HG02678 (cell line): ENCODE results near the gene OR4L1.
"Not testable (repeated sequence)": the region's sequence is repeated elsewhere in the genome, so short reads cannot be mapped to it uniquely, and the experiment has no call there.

ENCODE experiments used
- ATAC-seq: cut with Tn5 transposase; IDR thresholded peaks from one replicate; pipeline ENCODE4 v1.9.1; 2021; ENCODE audit warnings: mild to moderate bottlenecking, moderate library complexity; ENCODE audit not compliant: unreplicated experiment

The OR4L1 gene

GRCh38 chr14:20059745-20060144, at the start of gene OR4L1:
TSS of gene OR4L1 (plus strand) at chr14:20060045. CDS start at chr14:20060045, 0 bp downstream.
- no peak for ATAC-seq

DNA sequence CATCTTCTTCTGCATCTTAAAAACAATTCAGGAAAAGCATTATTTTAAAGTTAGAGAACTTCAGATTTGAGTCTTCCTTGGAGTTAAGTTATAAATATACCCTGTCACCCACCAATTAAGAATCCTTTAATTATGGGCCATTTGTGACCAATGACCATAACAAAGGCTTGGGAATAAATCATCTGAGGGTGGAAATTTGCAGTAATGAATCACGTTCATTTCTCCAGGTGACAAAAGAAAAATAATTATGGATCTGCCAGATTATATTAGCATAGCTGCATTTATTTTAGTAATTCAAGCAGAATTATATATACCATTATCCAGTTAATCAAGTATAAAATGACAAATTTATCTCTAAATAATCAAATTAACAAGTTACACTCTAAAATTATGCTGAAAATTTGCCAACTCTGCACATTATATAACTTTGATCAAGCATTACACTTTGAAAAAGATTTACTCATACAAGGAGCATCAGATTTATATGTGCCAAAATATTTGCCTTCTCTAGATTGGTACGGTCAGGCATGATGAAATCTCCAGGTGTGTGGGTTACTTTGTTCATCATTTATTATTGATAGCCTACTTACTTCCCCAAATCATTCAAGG, 40.5 kb upstream of the OR4L1 start, which contains the start of gene OR4K14:
Gene OR4K14 (minus strand): TSS at position 51 of the 609 bp plus-strand sequence. CDS start 4,114 bp downstream, outside the sequence.
- ATAC-seq, result no peak

DNA sequence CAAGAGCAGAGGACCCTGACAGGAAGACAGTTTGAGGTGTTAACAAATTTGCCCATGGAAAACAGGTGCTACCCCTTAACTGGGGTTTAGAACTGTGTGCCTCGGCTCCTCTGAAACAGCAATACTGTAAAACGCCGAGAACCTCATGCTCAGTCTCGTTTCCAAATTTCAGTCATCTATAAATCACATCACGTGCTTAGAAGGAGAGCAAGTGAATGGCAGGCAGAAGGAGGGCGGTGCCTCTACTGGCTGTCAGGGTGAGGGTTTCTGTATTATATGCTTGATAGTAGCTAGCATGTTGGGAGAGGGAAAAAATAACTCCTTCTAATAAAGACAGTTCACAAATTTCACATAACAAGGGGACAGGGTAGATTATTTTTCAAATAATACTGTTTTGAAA, 28.8 kb upstream of the OR4L1 start:
- ATAC-seq, result no peak

- no peak for ATAC-seq
Measured at GRCh38 chr14:20035449-20035848, 24.4 kb upstream of the OR4L1 start.

DNA sequence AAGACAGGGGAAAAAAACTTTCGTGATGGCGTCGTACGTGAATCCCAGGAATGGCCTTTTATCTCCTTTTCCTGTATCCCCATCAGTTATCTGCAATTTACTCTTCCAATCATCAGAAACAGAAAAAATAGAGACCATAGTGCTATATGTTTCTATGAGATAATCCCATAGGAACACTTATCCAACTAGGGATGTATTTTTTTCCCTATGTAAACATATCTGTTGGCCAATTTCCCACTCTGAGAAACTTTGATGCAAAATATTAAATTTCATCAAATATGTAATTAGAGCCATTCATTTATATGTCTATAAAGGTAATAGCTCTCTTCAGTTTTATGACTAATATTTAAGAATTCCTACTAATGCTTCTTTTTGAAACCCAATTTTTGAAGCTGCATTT, 23.9 kb upstream of the OR4L1 start, which contains the start of gene OR4K13:
Gene OR4K13 (minus strand): TSS at position 101 of the 400 bp plus-strand sequence. CDS start 1,280 bp downstream, outside the sequence.
- ATAC-seq, result no peak

- ATAC-seq, result no peak
Measured at GRCh38 chr14:20044243-20044642, 15.6 kb upstream of the OR4L1 start.

- no peak for ATAC-seq
Measured at GRCh38 chr14:20048202-20048601, 11.6 kb upstream of the OR4L1 start.

DNA sequence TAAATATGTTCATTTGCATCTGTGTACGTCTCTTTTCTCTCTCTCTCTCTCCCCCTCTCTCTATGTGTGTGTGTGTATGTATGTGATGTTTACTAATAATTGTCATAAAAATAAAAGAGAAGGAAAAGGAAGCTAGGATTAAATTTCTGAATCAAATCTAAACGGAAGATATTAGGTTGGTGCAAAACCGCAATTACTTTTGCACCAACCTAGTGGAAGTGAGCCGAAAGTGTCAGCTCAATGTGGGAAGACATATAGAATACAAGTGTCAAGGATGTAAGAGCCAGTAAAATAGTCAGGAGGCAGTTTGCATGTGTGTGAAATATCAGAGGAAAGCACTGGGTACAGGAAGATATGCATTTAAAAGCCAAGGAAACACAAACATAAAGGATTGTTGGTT, 32.2 kb downstream of the OR4L1 start:
- ATAC-seq, result no peak

- ATAC-seq, result no peak
Measured at GRCh38 chr14:20093442-20093841, 33.6 kb downstream of the OR4L1 start.

GRCh38 chr14:20098926-20099770, 39.3 kb downstream of the OR4L1 start:
- not testable (repeated sequence) for ATAC-seq

DNA sequence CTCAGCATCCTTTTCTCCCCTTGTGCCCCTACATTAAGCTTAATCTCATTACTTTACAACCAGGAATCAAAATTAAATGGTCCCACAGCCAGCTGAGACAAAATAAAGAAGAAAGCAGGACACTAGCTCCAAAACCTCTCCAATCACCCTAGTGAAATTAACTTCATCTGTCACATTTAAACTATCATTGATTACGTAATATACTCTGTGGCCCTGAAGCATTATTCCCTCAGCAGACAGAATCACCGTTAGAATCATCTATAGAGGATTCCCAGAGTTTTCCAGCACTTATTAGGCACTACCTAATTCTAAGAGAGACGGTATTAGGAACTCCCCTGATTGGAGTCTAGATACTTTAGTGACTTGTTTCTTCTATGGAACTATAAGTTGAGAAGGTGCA, 50.6 kb downstream of the OR4L1 start, which contains the start of gene OR4K17:
Gene OR4K17 (plus strand): TSS at position 302 of the 400 bp plus-strand sequence. CDS start 6,761 bp downstream, outside the sequence.
- ATAC-seq, result no peak
